SK-N-SH treated with all-trans-retinoic acid at 6 μM for 48 hours (cell line): ENCODE results near the gene MTMR6.
A peak's percentile ranks its signal among the peaks of the same experiment; 100 is the strongest.

Experiments
- ATAC-seq: fragments of 200-7000 bp; cut with Tn5 transposase; 3 replicates; pipeline ENCODE4 v1.9.1; 2020; ENCODE audit warnings: mild to moderate bottlenecking, moderate library complexity
- ARNTL ChIP-seq: fragments of 450-650 bp; formaldehyde crosslinking; IDR thresholded peaks from 2 replicates; pipeline ENCODE4 v1.5.0; 2020; ENCODE audit warnings: low read depth, mild to moderate bottlenecking, moderate library complexity, borderline replicate concordance
- BACH2 ChIP-seq: fragments of 250-450 bp; sonication (Bioruptor Pico); IDR thresholded peaks from 2 replicates; pipeline ENCODE4 v1.9.0; 2021; ENCODE audit warnings: mild to moderate bottlenecking, borderline replicate concordance
- CREB5 ChIP-seq: fragments of 250-450 bp; sonication (Bioruptor Pico); IDR thresholded peaks from 2 replicates; pipeline ENCODE4 v1.5.1; 2020; ENCODE audit warnings: low read depth, mild to moderate bottlenecking, moderate library complexity
- CSDC2 ChIP-seq: fragments of 250-450 bp; sonication (Bioruptor Pico); IDR thresholded peaks from 2 replicates; pipeline ENCODE4 v1.5.0; 2020; ENCODE audit warnings: mild to moderate bottlenecking, moderate library complexity
- CSRNP3 ChIP-seq: fragments of 250-450 bp; sonication (Bioruptor Pico); IDR thresholded peaks from 2 replicates; pipeline ENCODE4 v1.5.1; 2021; ENCODE audit warnings: mild to moderate bottlenecking, moderate library complexity
- ESRRG ChIP-seq: fragments of 250-450 bp; sonication (Bioruptor Pico); IDR thresholded peaks from 2 replicates; pipeline ENCODE4 v1.6.1; 2021; ENCODE audit warnings: mild to moderate bottlenecking
- GLIS3 ChIP-seq: fragments of 250-450 bp; sonication (Bioruptor Pico); IDR thresholded peaks from 2 replicates; pipeline ENCODE4 v1.5.0; 2020; ENCODE audit warnings: mild to moderate bottlenecking, moderate library complexity
- ISL1 ChIP-seq: fragments of 250-450 bp; sonication (Bioruptor Pico); IDR thresholded peaks from 2 replicates; pipeline ENCODE4 v2.1.2; 2022; ENCODE audit warnings: mild to moderate bottlenecking, moderate library complexity
- OSR1 ChIP-seq: fragments of 250-450 bp; sonication (Bioruptor Pico); IDR thresholded peaks from 2 replicates; pipeline ENCODE4 v1.8.0; 2022; ENCODE audit warnings: moderate library complexity, mild to moderate bottlenecking, inconsistent platforms
- PATZ1 ChIP-seq: fragments of 250-450 bp; sonication (Bioruptor Pico); IDR thresholded peaks from 2 replicates; pipeline ENCODE4 v1.8.0; 2020; ENCODE audit warnings: mild to moderate bottlenecking, moderate library complexity, borderline replicate concordance
- POU6F1 ChIP-seq: fragments of 250-450 bp; sonication (Bioruptor Pico); IDR thresholded peaks from 2 replicates; pipeline ENCODE4 v1.8.0; 2021; ENCODE audit warnings: low read depth, mild to moderate bottlenecking, moderate library complexity, borderline replicate concordance
- PPARA ChIP-seq: fragments of 250-450 bp; sonication (Bioruptor Pico); IDR thresholded peaks from 2 replicates; pipeline ENCODE4 v1.5.0; 2020; ENCODE audit warnings: mild to moderate bottlenecking, borderline replicate concordance
- SNAI2 ChIP-seq: fragments of 250-450 bp; sonication (Bioruptor Pico); IDR thresholded peaks from 2 replicates; pipeline ENCODE4 v1.5.0; 2020; ENCODE audit warnings: mild to moderate bottlenecking, moderate library complexity
- TCF4 ChIP-seq: fragments of 250-450 bp; sonication (Bioruptor Pico); IDR thresholded peaks from 2 replicates; pipeline ENCODE4 v1.8.0; 2021; ENCODE audit warnings: mild to moderate bottlenecking, moderate library complexity, borderline replicate concordance
- TOX ChIP-seq: fragments of 250-450 bp; sonication (Bioruptor Pico); IDR thresholded peaks from 2 replicates; pipeline ENCODE4 v1.8.0; 2021; ENCODE audit warnings: mild to moderate bottlenecking, moderate library complexity, borderline replicate concordance
- TSHZ2 ChIP-seq: fragments of 250-450 bp; sonication (Bioruptor Pico); IDR thresholded peaks from 2 replicates; pipeline ENCODE4 v1.5.0; 2020; ENCODE audit warnings: mild to moderate bottlenecking, moderate library complexity
- ZC3H10 ChIP-seq: fragments of 250-450 bp; sonication (Bioruptor Pico); IDR thresholded peaks from 2 replicates; pipeline ENCODE4 v1.5.1; 2021; ENCODE audit warnings: mild to moderate bottlenecking, moderate library complexity
- ZNF565 ChIP-seq: fragments of 450-650 bp; formaldehyde crosslinking; conservative IDR thresholded peaks from 2 replicates; pipeline ENCODE4 v1.5.0; 2020; ENCODE audit warnings: low read depth, mild to moderate bottlenecking, moderate library complexity
- ZNF70 ChIP-seq: fragments of 450-650 bp; formaldehyde crosslinking; IDR thresholded peaks from 2 replicates; pipeline ENCODE4 v1.5.0; 2020; ENCODE audit warnings: mild to moderate bottlenecking, moderate library complexity
- ZNF8 ChIP-seq: fragments of 450-650 bp; formaldehyde crosslinking; IDR thresholded peaks from 2 replicates; pipeline ENCODE4 v1.5.0; 2020; ENCODE audit warnings: mild to moderate bottlenecking, moderate library complexity

The MTMR6 gene

GRCh38 chr13:25276748-25277147 is 10.5 kb downstream of the MTMR6 start (continued):
- TF ChIP-seq PATZ1 = no peak

- no peak for TF ChIP-seq OSR1 (CRISPR knock-in tag)
- TF ChIP-seq ISL1 (CRISPR knock-in tag) = no peak
- no peak for TF ChIP-seq PPARA (CRISPR knock-in tag)
- no peak for TF ChIP-seq ZC3H10 (CRISPR knock-in tag)
- no peak for TF ChIP-seq GLIS3 (CRISPR knock-in tag)
- TF ChIP-seq SNAI2 (CRISPR knock-in tag) = no peak
- TF ChIP-seq CREB5 = no peak
- TF ChIP-seq ZNF565 = no peak
- no peak for TF ChIP-seq PATZ1
- TF ChIP-seq ARNTL = no peak
- TF ChIP-seq ESRRG (CRISPR knock-in tag) = no peak
- TF ChIP-seq ZNF70 (CRISPR knock-in tag) = no peak
- TF ChIP-seq CSRNP3 = no peak
- TF ChIP-seq TSHZ2 (CRISPR knock-in tag) = no peak
- no peak for TF ChIP-seq BACH2 (CRISPR knock-in tag)
- TF ChIP-seq ZNF8 (CRISPR knock-in tag) = no peak
- TF ChIP-seq CSDC2 (CRISPR knock-in tag) = no peak
- no peak for TF ChIP-seq TOX
- TF ChIP-seq POU6F1 (CRISPR knock-in tag) = no peak
- TF ChIP-seq TCF4 (CRISPR knock-in tag) = no peak
- no peak for ATAC-seq
Observed at GRCh38 chr13:25268561-25268960, 18.7 kb downstream of the MTMR6 start.

- ATAC-seq = peak; percentile 79
Observed at GRCh38 chr13:25267715-25268114, 19.6 kb downstream of the MTMR6 start.

More at GRCh38 chr13:25267715-25268114, 19.6 kb downstream of the MTMR6 start:
- no peak for TF ChIP-seq PPARA (CRISPR knock-in tag)
- no peak for TF ChIP-seq SNAI2 (CRISPR knock-in tag)
- no peak for TF ChIP-seq PATZ1
